ENCODE results near the gene UGT1A8.

DNA sequence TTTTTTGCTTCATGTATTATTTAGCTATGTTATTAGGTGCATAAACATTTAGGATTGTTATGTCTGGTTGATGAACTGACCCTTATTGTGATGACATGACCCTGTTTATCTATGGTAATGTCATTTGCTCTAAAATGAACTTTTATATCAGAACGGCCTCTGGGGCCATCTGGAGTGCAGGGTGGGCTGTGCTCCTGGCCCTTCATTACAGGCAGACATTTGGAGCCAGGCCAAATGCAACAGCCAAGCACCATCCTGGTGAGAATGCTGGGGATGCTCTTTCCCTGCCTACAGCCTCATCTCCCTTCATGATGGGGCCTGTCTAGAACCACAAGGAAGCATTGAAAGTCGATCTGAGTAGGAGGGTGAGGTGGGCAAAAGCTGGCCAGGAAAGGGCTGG is 198.9 kb downstream of the UGT1A8 start:
- no peak for TF ChIP-seq CTCF (IDR thresholded peaks at IDR 0.05; ENCODE audit: low read depth, low read length)
- TF ChIP-seq EZH2phosphoT487 (IDR thresholded peaks at IDR 0.05; ENCODE audit: low read depth), result no peak

Measured in OCI-LY3 (cell line).